Measurements from ENCODE around the gene GALNS. TPM values are rescaled to one million over a fixed set of nuclear protein-coding genes. Genes with fewer than 3 reads are reported as not detected.

GALNS gene
- total RNA-seq, 2 experiments from 2014 or later, result 17.2 to 49.0 TPM

GRCh38 chr16:88811769-88812512, 44.8 kb downstream of the GALNS start, which contains the start of gene APRT:
TSS of gene APRT (minus strand) at chr16:88811928. CDS start at chr16:88811899, 29 bp downstream.
- ChIA-PET CTCF (ENCODE audit: unreplicated experiment) (interaction anchor here (0.9 kb wide), 1 partner anchor 18 kb away, joined by 3 read pairs; no protein-coding TSS in a partner anchor), POLR2A (no interaction called here)
- peak within 1 kb of the TSS; percentile 76 for H3K27ac ChIP-seq (ENCODE audit: low read depth, low read length, poor library complexity, severe bottlenecking)
- H3K4me2 ChIP-seq (ENCODE audit: low read length), result peak within 1 kb of the TSS; percentile 74
- H3K9me3 ChIP-seq (ENCODE audit: low read length), result no peaks in the 10 kb centered on the region
- peak; percentile 93 for DNase-seq (ENCODE audit: low spot score)
- H3K36me3 ChIP-seq (ENCODE audit: insufficient read depth, low read length), result peaks cover 38% of the 10 kb centered on the region
- peak within 1 kb of the TSS; percentile 75 for H3K4me3 ChIP-seq (ENCODE audit: low read depth, low read length, poor library complexity, severe bottlenecking)
- no peak within 1 kb of the TSS for H2AFZ ChIP-seq (ENCODE audit: low read length)
- peaks cover 12% of the 10 kb centered on the region; the same call in 1 of the 2 replicates for H3K79me2 ChIP-seq (ENCODE audit: insufficient read depth, low read depth, low read length)
- no TSS peak for BruUV-seq (replicated peaks)
- no peaks in the 10 kb centered on the region for H4K20me1 ChIP-seq (ENCODE audit: insufficient read depth, low read length)
- H3K9me2 ChIP-seq (ENCODE audit: insufficient read depth, low read length), result no peaks in the 10 kb centered on the region
- intact Hi-C loops (cut with micrococcal nuclease; ENCODE audit: unreplicated experiment), result loop anchor here (10.0 kb wide), 1 partner anchor 283 kb away; the partner anchor contains the start of gene ACSF3
- peaks cover 24% of the 10 kb centered on the region for H3K4me1 ChIP-seq (ENCODE audit: insufficient read depth, low read length, poor library complexity, severe bottlenecking)
- TF ChIP-seq CTCF (conservative IDR thresholded peaks at IDR 0.05; ENCODE audit: low read length) (no peak), EZH2phosphoT487 (IDR thresholded peaks at IDR 0.05; ENCODE audit: borderline replicate concordance, low read depth, low read length) (no peak)

- H3K36me3 ChIP-seq (ENCODE audit: insufficient read depth, low read length), result peaks cover 46% of the 10 kb centered on the region
- no TSS peak for BruUV-seq (replicated peaks)
- TF ChIP-seq CTCF (conservative IDR thresholded peaks at IDR 0.05; ENCODE audit: low read length) (no peak), EZH2phosphoT487 (IDR thresholded peaks at IDR 0.05; ENCODE audit: borderline replicate concordance, low read depth, low read length) (no peak)
These were observed 45.6 kb downstream of the GALNS start for GRCh38 chr16:88810912-88811768.

More at GRCh38 chr16:88810912-88811768, 45.6 kb downstream of the GALNS start:
- CTCF ChIA-PET (ENCODE audit: unreplicated experiment), result interaction anchor here (0.9 to 1.2 kb wide), 2 partner anchors 17 to 356 kb away, joined by 3 read pairs; no protein-coding TSS in a partner anchor
- Histone ChIP-seq H3K79me2 (ENCODE audit: insufficient read depth, low read depth, low read length) (peaks cover 14% of the 10 kb centered on the region; the same call in 1 of the 2 replicates), H4K20me1 (ENCODE audit: insufficient read depth, low read length) (no peaks in the 10 kb centered on the region), H3K9me3 (ENCODE audit: low read length) (no peaks in the 10 kb centered on the region), H3K4me1 (ENCODE audit: insufficient read depth, low read length, poor library complexity, severe bottlenecking) (peaks cover 24% of the 10 kb centered on the region), H2AFZ (ENCODE audit: low read length) (no peak overlapping the region), H3K4me3 (ENCODE audit: low read depth, low read length, poor library complexity, severe bottlenecking) (peak overlapping the region; percentile 75), H3K4me2 (ENCODE audit: low read length) (peak overlapping the region; percentile 74), H3K9me2 (ENCODE audit: insufficient read depth, low read length) (no peaks in the 10 kb centered on the region), H3K27ac (ENCODE audit: low read depth, low read length, poor library complexity, severe bottlenecking) (peak overlapping the region; percentile 76)
- intact Hi-C loops (cut with micrococcal nuclease; ENCODE audit: unreplicated experiment), result loop anchor here (10.0 kb wide), 1 partner anchor 284 kb away; the partner anchor contains the start of gene ACSF3
- peak; percentile 93 for DNase-seq (ENCODE audit: low spot score)
- POLR2A ChIA-PET, result interaction anchor here (1.1 to 2.4 kb wide), 5 partner anchors 10 to 382 kb away, joined by 4 to 10 read pairs (median 6); no protein-coding TSS in a partner anchor
